Esophagus muscularis mucosa (tissue), 4 donors: ENCODE data around the gene TMUB1.

Source experiments
- CTCF ChIP-seq, 3 experiments: fragments of 200-600 bp in 2 of 3; fragments of 450-650 bp in 1 of 3; sonication (generic) in 2 of 3; IDR thresholded peaks; one replicate each; pipeline ENCODE4 v1.5.1; 2017 to 2019; ENCODE audit warnings: antibody characterized with exemption in 3 of 3, mild to moderate bottlenecking in 2 of 3, moderate library complexity in 1 of 3
- EP300 ChIP-seq: sonication (generic); formaldehyde crosslinking; IDR thresholded peaks from one replicate; pipeline ENCODE4 v1.6.1; 2017; ENCODE audit warnings: antibody characterized with exemption
- POLR2A ChIP-seq: fragments of 450-650 bp; IDR thresholded peaks from one replicate; pipeline ENCODE4 v1.6.1; 2017; ENCODE audit warnings: antibody characterized with exemption, moderate library complexity, mild to moderate bottlenecking, low read depth
- POLR2AphosphoS5 ChIP-seq, 2 donors: sonication (generic); formaldehyde crosslinking; IDR thresholded peaks; one replicate each; pipeline ENCODE4 v1.6.1; 2017; ENCODE audit warnings: antibody characterized with exemption in 2 of 2

- TF ChIP-seq CTCF (IDR thresholded peaks at IDR 0.05) (no peak), POLR2AphosphoS5 (IDR thresholded peaks at IDR 0.05) (no peak), POLR2A (no peak), EP300 (no peak)
These were observed 17.8 kb downstream of the TMUB1 start for GRCh38 chr7:151065516-151065915.
